Measurements from ENCODE around the gene AJAP1. TPM values are rescaled to one million over a fixed set of nuclear protein-coding genes. Genes with fewer than 3 reads are reported as not detected.
A peak's percentile ranks its signal among the peaks of the same experiment; 100 is the strongest.

AJAP1 gene, protein sequence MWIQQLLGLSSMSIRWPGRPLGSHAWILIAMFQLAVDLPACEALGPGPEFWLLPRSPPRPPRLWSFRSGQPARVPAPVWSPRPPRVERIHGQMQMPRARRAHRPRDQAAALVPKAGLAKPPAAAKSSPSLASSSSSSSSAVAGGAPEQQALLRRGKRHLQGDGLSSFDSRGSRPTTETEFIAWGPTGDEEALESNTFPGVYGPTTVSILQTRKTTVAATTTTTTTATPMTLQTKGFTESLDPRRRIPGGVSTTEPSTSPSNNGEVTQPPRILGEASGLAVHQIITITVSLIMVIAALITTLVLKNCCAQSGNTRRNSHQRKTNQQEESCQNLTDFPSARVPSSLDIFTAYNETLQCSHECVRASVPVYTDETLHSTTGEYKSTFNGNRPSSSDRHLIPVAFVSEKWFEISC
- 0.23 TPM in 1 of 2 replicates, not detected in the other for total RNA-seq (2014; rRNA removed; shearing (Covaris generic))
- not detected in 2 replicates for polyA plus RNA-seq (2016; fragmentation: Nextera tagmentation; extraction: Ambion mirVana)
- long read RNA-seq, partial matches to known transcripts, result 0 of 1 reads
- long read RNA-seq, other reads (novel, unspliced or antisense), result 1 of 1 reads

DNA sequence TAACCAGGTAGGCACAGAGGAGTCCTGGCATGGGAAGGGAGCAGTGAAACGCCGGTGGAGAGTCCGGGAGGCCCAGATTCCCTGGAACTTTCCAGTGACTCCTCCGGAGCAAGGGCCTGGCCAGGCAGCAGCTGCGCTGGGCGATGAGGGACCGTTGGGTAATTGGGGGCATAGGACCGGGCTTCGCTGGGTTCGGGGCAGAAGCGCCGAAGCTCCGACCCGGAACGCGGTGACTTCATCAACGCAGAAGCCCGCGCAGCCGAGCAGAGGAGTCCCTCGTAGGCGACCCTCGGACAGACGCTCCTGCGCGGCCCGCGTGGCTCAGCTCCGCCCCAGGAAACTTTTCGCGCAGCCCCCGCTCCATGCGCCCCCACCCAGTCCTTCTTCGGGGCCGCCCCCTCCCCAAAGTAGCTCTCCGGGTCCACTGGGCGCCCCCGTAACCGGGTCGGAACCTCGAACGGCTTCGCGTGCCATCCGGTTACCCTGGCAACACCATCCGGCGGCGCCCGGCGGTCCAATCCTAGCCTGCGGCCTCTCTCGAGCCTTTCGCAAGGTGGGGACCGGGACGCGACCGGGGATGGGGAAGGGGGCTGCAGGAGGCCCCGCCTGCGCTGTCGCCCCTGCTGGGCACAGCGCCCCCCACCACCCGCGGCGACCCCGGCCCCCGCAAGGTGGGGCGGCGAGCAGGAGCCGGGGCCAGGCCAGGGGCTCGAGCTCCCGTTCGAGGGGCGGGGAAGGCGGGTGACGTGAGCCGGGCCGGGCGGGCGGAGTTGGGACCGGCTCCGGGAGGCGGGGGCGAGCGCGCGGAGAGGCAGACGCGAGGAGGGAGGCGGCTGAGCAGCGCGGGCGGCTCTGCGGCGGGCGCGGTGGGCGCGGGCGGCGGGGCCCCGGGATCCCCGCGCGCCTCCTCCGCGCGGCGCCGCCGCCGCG is at the start of gene AJAP1:
Gene AJAP1 (plus strand): TSS at position 814 of the 930 bp plus-strand sequence. CDS start 817 bp downstream, outside the sequence.
- peaks cover 28% of the 10 kb centered on the region for H3K4me1 Mint-ChIP-seq
- H3K9me3 Mint-ChIP-seq, result no peaks in the 10 kb centered on the region; the same call in 2 of the 3 replicates
- Histone ChIP-seq H3K79me2 (replicated peaks; ENCODE audit: insufficient read depth) (no peaks in the 10 kb centered on the region), H4K20me1 (replicated peaks; ENCODE audit: insufficient read depth) (no peaks in the 10 kb centered on the region), H3K4me2 (no peak within 1 kb of the TSS), H3K4me1 (ENCODE audit: insufficient read depth) (no peaks in the 10 kb centered on the region), H3K9me2 (ENCODE audit: insufficient read depth) (no peaks in the 10 kb centered on the region), H3K36me3 (ENCODE audit: insufficient read depth) (no peaks in the 10 kb centered on the region), H2AFZ (no peak within 1 kb of the TSS), H3F3A (replicated peaks; ENCODE audit: low read depth) (no peaks in the 10 kb centered on the region), H3K27ac (ENCODE audit: low read depth) (no peak within 1 kb of the TSS), H3K27me3 (ENCODE audit: insufficient read depth) (no peaks in the 10 kb centered on the region), H3K4me3 (no peak within 1 kb of the TSS)
- ATAC-seq, result peak; percentile 8
- H3K36me3 Mint-ChIP-seq (ENCODE audit: low read depth), result no peaks in the 10 kb centered on the region; the same call in 2 of the 3 replicates
- DNase-seq (ENCODE audit: low spot score), result no peak
- no peak within 1 kb of the TSS for H3K27ac Mint-ChIP-seq
- peaks cover 48% of the 10 kb centered on the region for H3K27me3 Mint-ChIP-seq (ENCODE audit: insufficient read depth, low read depth, poor library complexity)
- H3K4me3 Mint-ChIP-seq, result peak within 1 kb of the TSS; percentile 62
- TF ChIP-seq, protein P1, sequence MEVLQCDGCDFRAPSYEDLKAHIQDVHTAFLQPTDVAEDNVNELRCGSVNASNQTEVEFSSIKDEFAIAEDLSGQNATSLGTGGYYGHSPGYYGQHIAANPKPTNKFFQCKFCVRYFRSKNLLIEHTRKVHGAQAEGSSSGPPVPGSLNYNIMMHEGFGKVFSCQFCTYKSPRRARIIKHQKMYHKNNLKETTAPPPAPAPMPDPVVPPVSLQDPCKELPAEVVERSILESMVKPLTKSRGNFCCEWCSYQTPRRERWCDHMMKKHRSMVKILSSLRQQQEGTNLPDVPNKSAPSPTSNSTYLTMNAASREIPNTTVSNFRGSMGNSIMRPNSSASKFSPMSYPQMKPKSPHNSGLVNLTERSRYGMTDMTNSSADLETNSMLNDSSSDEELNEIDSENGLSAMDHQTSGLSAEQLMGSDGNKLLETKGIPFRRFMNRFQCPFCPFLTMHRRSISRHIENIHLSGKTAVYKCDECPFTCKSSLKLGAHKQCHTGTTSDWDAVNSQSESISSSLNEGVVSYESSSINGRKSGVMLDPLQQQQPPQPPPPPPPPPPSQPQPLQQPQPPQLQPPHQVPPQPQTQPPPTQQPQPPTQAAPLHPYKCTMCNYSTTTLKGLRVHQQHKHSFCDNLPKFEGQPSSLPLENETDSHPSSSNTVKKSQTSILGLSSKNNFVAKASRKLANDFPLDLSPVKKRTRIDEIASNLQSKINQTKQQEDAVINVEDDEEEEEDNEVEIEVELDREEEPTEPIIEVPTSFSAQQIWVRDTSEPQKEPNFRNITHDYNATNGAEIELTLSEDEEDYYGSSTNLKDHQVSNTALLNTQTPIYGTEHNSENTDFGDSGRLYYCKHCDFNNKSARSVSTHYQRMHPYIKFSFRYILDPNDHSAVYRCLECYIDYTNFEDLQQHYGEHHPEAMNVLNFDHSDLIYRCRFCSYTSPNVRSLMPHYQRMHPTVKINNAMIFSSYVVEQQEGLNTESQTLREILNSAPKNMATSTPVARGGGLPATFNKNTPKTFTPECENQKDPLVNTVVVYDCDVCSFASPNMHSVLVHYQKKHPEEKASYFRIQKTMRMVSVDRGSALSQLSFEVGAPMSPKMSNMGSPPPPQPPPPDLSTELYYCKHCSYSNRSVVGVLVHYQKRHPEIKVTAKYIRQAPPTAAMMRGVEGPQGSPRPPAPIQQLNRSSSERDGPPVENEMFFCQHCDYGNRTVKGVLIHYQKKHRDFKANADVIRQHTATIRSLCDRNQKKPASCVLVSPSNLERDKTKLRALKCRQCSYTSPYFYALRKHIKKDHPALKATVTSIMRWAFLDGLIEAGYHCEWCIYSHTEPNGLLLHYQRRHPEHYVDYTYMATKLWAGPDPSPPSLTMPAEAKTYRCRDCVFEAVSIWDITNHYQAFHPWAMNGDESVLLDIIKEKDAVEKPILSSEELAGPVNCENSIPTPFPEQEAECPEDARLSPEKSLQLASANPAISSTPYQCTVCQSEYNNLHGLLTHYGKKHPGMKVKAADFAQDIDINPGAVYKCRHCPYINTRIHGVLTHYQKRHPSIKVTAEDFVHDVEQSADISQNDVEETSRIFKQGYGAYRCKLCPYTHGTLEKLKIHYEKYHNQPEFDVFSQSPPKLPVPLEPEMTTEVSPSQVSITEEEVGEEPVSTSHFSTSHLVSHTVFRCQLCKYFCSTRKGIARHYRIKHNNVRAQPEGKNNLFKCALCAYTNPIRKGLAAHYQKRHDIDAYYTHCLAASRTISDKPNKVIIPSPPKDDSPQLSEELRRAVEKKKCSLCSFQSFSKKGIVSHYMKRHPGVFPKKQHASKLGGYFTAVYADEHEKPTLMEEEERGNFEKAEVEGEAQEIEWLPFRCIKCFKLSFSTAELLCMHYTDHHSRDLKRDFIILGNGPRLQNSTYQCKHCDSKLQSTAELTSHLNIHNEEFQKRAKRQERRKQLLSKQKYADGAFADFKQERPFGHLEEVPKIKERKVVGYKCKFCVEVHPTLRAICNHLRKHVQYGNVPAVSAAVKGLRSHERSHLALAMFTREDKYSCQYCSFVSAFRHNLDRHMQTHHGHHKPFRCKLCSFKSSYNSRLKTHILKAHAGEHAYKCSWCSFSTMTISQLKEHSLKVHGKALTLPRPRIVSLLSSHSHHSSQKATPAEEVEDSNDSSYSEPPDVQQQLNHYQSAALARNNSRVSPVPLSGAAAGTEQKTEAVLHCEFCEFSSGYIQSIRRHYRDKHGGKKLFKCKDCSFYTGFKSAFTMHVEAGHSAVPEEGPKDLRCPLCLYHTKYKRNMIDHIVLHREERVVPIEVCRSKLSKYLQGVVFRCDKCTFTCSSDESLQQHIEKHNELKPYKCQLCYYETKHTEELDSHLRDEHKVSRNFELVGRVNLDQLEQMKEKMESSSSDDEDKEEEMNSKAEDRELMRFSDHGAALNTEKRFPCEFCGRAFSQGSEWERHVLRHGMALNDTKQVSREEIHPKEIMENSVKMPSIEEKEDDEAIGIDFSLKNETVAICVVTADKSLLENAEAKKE (CRISPR knock-in tag; IDR thresholded peaks at IDR 0.05), result no peak
- TF ChIP-seq POLR2AphosphoS5 (IDR thresholded peaks at IDR 0.05; ENCODE audit: low read depth), result no peak
- TF ChIP-seq JUNB (IDR thresholded peaks at IDR 0.05; ENCODE audit: unreplicated experiment), result no peak
- TF ChIP-seq ZNF114 (CRISPR knock-in tag; IDR thresholded peaks at IDR 0.05), result no peak
- no peak for TF ChIP-seq ZNF331 (CRISPR knock-in tag; IDR thresholded peaks at IDR 0.05; ENCODE audit: low read depth)
- TF ChIP-seq, protein P2, sequence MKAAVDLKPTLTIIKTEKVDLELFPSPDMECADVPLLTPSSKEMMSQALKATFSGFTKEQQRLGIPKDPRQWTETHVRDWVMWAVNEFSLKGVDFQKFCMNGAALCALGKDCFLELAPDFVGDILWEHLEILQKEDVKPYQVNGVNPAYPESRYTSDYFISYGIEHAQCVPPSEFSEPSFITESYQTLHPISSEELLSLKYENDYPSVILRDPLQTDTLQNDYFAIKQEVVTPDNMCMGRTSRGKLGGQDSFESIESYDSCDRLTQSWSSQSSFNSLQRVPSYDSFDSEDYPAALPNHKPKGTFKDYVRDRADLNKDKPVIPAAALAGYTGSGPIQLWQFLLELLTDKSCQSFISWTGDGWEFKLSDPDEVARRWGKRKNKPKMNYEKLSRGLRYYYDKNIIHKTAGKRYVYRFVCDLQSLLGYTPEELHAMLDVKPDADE (IDR thresholded peaks at IDR 0.05), result no peak
- TF ChIP-seq EZH2phosphoT487 (IDR thresholded peaks at IDR 0.05; ENCODE audit: unreplicated experiment), result no peak
- TF ChIP-seq, protein P3, sequence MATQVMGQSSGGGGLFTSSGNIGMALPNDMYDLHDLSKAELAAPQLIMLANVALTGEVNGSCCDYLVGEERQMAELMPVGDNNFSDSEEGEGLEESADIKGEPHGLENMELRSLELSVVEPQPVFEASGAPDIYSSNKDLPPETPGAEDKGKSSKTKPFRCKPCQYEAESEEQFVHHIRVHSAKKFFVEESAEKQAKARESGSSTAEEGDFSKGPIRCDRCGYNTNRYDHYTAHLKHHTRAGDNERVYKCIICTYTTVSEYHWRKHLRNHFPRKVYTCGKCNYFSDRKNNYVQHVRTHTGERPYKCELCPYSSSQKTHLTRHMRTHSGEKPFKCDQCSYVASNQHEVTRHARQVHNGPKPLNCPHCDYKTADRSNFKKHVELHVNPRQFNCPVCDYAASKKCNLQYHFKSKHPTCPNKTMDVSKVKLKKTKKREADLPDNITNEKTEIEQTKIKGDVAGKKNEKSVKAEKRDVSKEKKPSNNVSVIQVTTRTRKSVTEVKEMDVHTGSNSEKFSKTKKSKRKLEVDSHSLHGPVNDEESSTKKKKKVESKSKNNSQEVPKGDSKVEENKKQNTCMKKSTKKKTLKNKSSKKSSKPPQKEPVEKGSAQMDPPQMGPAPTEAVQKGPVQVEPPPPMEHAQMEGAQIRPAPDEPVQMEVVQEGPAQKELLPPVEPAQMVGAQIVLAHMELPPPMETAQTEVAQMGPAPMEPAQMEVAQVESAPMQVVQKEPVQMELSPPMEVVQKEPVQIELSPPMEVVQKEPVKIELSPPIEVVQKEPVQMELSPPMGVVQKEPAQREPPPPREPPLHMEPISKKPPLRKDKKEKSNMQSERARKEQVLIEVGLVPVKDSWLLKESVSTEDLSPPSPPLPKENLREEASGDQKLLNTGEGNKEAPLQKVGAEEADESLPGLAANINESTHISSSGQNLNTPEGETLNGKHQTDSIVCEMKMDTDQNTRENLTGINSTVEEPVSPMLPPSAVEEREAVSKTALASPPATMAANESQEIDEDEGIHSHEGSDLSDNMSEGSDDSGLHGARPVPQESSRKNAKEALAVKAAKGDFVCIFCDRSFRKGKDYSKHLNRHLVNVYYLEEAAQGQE (IDR thresholded peaks at IDR 0.05; ENCODE audit: unreplicated experiment), result no peak
- TF ChIP-seq STAT1 (IDR thresholded peaks at IDR 0.05; ENCODE audit: unreplicated experiment), result no peak
- TF ChIP-seq NANOG (IDR thresholded peaks at IDR 0.05; ENCODE audit: borderline replicate concordance), result no peak
- TF ChIP-seq CREB1 (CRISPR knock-in tag; IDR thresholded peaks at IDR 0.05; ENCODE audit: low read depth), result no peak; the same call in 1 of the 2 replicates
- TF ChIP-seq EZH2 (IDR thresholded peaks at IDR 0.05; ENCODE audit: low read depth, unreplicated experiment), result no peak

All from GM23338 (cell line).